ENCODE data around the gene DUSP1. TPM values are rescaled to one million over a fixed set of nuclear protein-coding genes. Genes with fewer than 3 reads are reported as not detected.

The DUSP1 gene
- total RNA-seq, 1 experiment from 2014 or later: 99.2 TPM

GRCh38 chr5:172729588-172729987 lies 41.4 kb downstream of the DUSP1 start:
- Histone ChIP-seq H3K9me3 (no peaks in the 10 kb centered on the region), H3K27me3 (no peaks in the 10 kb centered on the region), H3K36me3 (no peaks in the 10 kb centered on the region), H3K4me3 (no peak overlapping the region)
- no peak for DNase-seq

- H3K9me3 ChIP-seq: no peaks in the 10 kb centered on the region
- H3K36me3 ChIP-seq: no peaks in the 10 kb centered on the region
- no peak overlapping the region for H3K4me3 ChIP-seq
- no peaks in the 10 kb centered on the region for H3K27me3 ChIP-seq
- no peak for DNase-seq
Measured at GRCh38 chr5:172728481-172729241, 42.3 kb downstream of the DUSP1 start.

- no peaks in the 10 kb centered on the region for H3K36me3 ChIP-seq
- no peak for DNase-seq
- H3K9me3 ChIP-seq: no peaks in the 10 kb centered on the region
- H3K4me3 ChIP-seq: no peak overlapping the region
- no peaks in the 10 kb centered on the region for H3K27me3 ChIP-seq
Measured at GRCh38 chr5:172727551-172727950, 43.4 kb downstream of the DUSP1 start.

- DNase-seq: no peak
- no peaks in the 10 kb centered on the region for H3K36me3 ChIP-seq
- no peaks in the 10 kb centered on the region for H3K9me3 ChIP-seq
- H3K27me3 ChIP-seq: no peaks in the 10 kb centered on the region
- H3K4me3 ChIP-seq: no peak overlapping the region
Measured at GRCh38 chr5:172726966-172727365, 44.0 kb downstream of the DUSP1 start.

GRCh38 chr5:172725785-172726184 lies 45.2 kb downstream of the DUSP1 start:
- DNase-seq: no peak
- no peaks in the 10 kb centered on the region for H3K27me3 ChIP-seq
- no peaks in the 10 kb centered on the region for H3K36me3 ChIP-seq
- no peak overlapping the region for H3K4me3 ChIP-seq
- H3K9me3 ChIP-seq: no peaks in the 10 kb centered on the region

GRCh38 chr5:172725273-172725672 lies 45.7 kb downstream of the DUSP1 start:
- H3K27me3 ChIP-seq: no peaks in the 10 kb centered on the region
- DNase-seq: no peak
- no peaks in the 10 kb centered on the region for H3K9me3 ChIP-seq
- no peak overlapping the region for H3K4me3 ChIP-seq
- no peaks in the 10 kb centered on the region for H3K36me3 ChIP-seq

- no peaks in the 10 kb centered on the region for H3K27me3 ChIP-seq
- no peak for DNase-seq
- H3K4me3 ChIP-seq: no peak overlapping the region
- no peaks in the 10 kb centered on the region for H3K36me3 ChIP-seq
- H3K9me3 ChIP-seq: no peaks in the 10 kb centered on the region
Measured at GRCh38 chr5:172724242-172725183, 46.5 kb downstream of the DUSP1 start.

- Histone ChIP-seq H3K9me3 (no peaks in the 10 kb centered on the region), H3K36me3 (no peaks in the 10 kb centered on the region), H3K27me3 (no peaks in the 10 kb centered on the region), H3K4me3 (no peak overlapping the region)
- no peak for DNase-seq
Measured at GRCh38 chr5:172723508-172723907, 47.5 kb downstream of the DUSP1 start.

GRCh38 chr5:172722327-172722815 lies 48.6 kb downstream of the DUSP1 start:
- no peak for DNase-seq
- H3K27me3 ChIP-seq: no peaks in the 10 kb centered on the region
- no peaks in the 10 kb centered on the region for H3K36me3 ChIP-seq
- H3K9me3 ChIP-seq: no peaks in the 10 kb centered on the region
- H3K4me3 ChIP-seq: no peak overlapping the region

GRCh38 chr5:172721455-172722326 lies 49.3 kb downstream of the DUSP1 start:
- H3K36me3 ChIP-seq: no peaks in the 10 kb centered on the region
- no peak overlapping the region for H3K4me3 ChIP-seq
- DNase-seq: no peak

GRCh38 chr5:172720655-172721054 lies 50.3 kb downstream of the DUSP1 start:
- Histone ChIP-seq H3K9me3 (no peaks in the 10 kb centered on the region), H3K4me3 (no peak overlapping the region), H3K27me3 (no peaks in the 10 kb centered on the region), H3K36me3 (no peaks in the 10 kb centered on the region)
- no peak for DNase-seq

More at GRCh38 chr5:172721455-172722326, 49.3 kb downstream of the DUSP1 start:
- no peaks in the 10 kb centered on the region for H3K9me3 ChIP-seq
- no peaks in the 10 kb centered on the region for H3K27me3 ChIP-seq

- Histone ChIP-seq H3K27me3 (no peaks in the 10 kb centered on the region), H3K36me3 (no peaks in the 10 kb centered on the region), H3K9me3 (no peaks in the 10 kb centered on the region), H3K4me3 (no peak overlapping the region)
- no peak for DNase-seq
Measured at GRCh38 chr5:172719211-172719610, 51.8 kb downstream of the DUSP1 start.

- Histone ChIP-seq H3K9me3 (no peaks in the 10 kb centered on the region), H3K27me3 (no peaks in the 10 kb centered on the region), H3K36me3 (no peaks in the 10 kb centered on the region), H3K4me3 (no peak overlapping the region)
- DNase-seq: no peak
Measured at GRCh38 chr5:172718527-172719114, 52.4 kb downstream of the DUSP1 start.
